GM18858 (cell line): ENCODE measurements around the gene SH2D7.

Experiments used
- ATAC-seq: cut with Tn5 transposase; IDR thresholded peaks from one replicate; pipeline ENCODE4 v1.9.1; 2021; ENCODE audit not compliant: unreplicated experiment

The SH2D7 gene

GRCh38 chr15:78092261-78093041 is at the start of gene SH2D7:
SH2D7 (plus strand) TSS chr15:78092561; CDS start chr15:78092585, 24 bp downstream.
- no peak for ATAC-seq

GRCh38 chr15:78044407-78045155 is 47.8 kb upstream of the SH2D7 start:
- no peak for ATAC-seq

- no peak for ATAC-seq
Measured at GRCh38 chr15:78045189-78045588, 47.2 kb upstream of the SH2D7 start.

- no peak for ATAC-seq
Measured at GRCh38 chr15:78046796-78047341, 45.5 kb upstream of the SH2D7 start.

- ATAC-seq: no peak
Measured at GRCh38 chr15:78047761-78048627, 44.4 kb upstream of the SH2D7 start.

GRCh38 chr15:78048628-78048920 is 43.8 kb upstream of the SH2D7 start:
- ATAC-seq: no peak

- peak; percentile 57 for ATAC-seq
Measured at GRCh38 chr15:78049691-78050440, 42.5 kb upstream of the SH2D7 start.

GRCh38 chr15:78050441-78050809 is 41.9 kb upstream of the SH2D7 start:
- ATAC-seq: peak; percentile 6

GRCh38 chr15:78050826-78051225 is 41.5 kb upstream of the SH2D7 start:
- ATAC-seq: no peak

GRCh38 chr15:78051596-78051995 is 40.8 kb upstream of the SH2D7 start:
- no peak for ATAC-seq

GRCh38 chr15:78052001-78052401 is 40.4 kb upstream of the SH2D7 start:
- no peak for ATAC-seq

- ATAC-seq: no peak
Measured at GRCh38 chr15:78052545-78052944, 39.8 kb upstream of the SH2D7 start.

GRCh38 chr15:78054518-78054917 is 37.8 kb upstream of the SH2D7 start:
- ATAC-seq: no peak

- no peak for ATAC-seq
Measured at GRCh38 chr15:78054966-78055365, 37.4 kb upstream of the SH2D7 start.

GRCh38 chr15:78055919-78056713 is 36.2 kb upstream of the SH2D7 start:
- ATAC-seq: no peak

GRCh38 chr15:78056714-78057269 is 35.6 kb upstream of the SH2D7 start:
- ATAC-seq: no peak

- ATAC-seq: no peak
Measured at GRCh38 chr15:78057803-78058202, 34.6 kb upstream of the SH2D7 start.

- ATAC-seq: no peak
Measured at GRCh38 chr15:78058401-78058935, 33.9 kb upstream of the SH2D7 start.

- no peak for ATAC-seq
Measured at GRCh38 chr15:78059110-78059839, 33.1 kb upstream of the SH2D7 start.
